A673 (cell line): ENCODE data around the gene IFT122.
"Not testable (repeated sequence)": the region's sequence is repeated elsewhere in the genome, so short reads cannot be mapped to it uniquely, and the experiment has no call there.

Experiments
- EZH2 ChIP-seq: fragments of 200-600 bp; sonication (generic); IDR thresholded peaks from 2 replicates; pipeline ENCODE4 v1.6.1; 2017; ENCODE audit warnings: borderline replicate concordance, low read depth, mild to moderate bottlenecking, mixed read lengths, antibody characterized with exemption, low read length; ENCODE audit not compliant: poor library complexity, severe bottlenecking
- TF ChIP-seq, protein P1 (sequence below): fragments of 300-800, 200-600 bp; sonication (generic); conservative IDR thresholded peaks from 2 replicates; pipeline ENCODE4 v1.5.1; 2017; ENCODE audit warnings: low read depth, mild to moderate bottlenecking, antibody characterized with exemption, low read length, moderate library complexity, mixed read lengths

DNA sequence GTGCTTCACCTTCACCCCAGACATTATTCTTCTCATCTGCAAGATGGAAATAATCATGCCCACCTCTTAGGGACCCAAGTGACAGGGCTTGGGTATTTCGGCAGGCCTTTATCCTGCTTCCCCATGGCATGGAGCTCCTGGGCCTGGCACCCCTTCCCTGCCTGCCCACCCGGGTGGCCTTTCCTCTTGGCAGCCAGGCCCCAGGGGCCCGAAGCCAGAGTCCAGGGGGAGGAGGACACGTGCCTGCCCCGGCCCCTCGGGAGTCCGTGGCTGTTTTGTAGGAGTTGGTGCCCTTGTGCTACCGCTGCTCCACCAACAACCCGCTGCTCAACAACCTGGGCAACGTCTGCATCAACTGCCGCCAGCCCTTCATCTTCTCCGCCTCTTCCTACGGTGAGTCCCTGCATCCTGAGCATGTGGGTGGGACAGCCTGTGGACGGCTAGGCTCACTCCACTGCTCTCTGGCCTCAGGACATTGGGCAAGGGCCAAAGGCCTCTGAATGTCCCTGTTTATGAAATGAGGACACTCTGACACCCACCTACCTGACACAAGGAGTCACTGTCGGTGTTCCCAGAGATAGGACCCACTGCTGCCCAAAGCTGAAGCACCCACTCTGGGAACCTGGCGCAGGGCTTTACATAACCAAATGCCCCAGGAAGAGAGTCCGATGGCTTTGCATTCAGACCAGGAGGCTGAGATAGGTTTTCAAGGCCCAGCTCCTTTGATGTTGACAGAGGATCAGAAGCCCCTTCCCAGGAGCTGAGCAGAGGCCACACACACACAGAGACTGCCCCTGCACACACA lies 46.1 kb upstream of the IFT122 start:
- TF ChIP-seq, protein P1, sequence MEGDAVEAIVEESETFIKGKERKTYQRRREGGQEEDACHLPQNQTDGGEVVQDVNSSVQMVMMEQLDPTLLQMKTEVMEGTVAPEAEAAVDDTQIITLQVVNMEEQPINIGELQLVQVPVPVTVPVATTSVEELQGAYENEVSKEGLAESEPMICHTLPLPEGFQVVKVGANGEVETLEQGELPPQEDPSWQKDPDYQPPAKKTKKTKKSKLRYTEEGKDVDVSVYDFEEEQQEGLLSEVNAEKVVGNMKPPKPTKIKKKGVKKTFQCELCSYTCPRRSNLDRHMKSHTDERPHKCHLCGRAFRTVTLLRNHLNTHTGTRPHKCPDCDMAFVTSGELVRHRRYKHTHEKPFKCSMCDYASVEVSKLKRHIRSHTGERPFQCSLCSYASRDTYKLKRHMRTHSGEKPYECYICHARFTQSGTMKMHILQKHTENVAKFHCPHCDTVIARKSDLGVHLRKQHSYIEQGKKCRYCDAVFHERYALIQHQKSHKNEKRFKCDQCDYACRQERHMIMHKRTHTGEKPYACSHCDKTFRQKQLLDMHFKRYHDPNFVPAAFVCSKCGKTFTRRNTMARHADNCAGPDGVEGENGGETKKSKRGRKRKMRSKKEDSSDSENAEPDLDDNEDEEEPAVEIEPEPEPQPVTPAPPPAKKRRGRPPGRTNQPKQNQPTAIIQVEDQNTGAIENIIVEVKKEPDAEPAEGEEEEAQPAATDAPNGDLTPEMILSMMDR, result not testable (repeated sequence)
- not testable (repeated sequence) for TF ChIP-seq EZH2
